HEK293T (cell line): ENCODE results near the gene TSPAN2.

Experiments used
- CTCF ChIA-PET: fragments of 350-600 bp; formaldehyde crosslinking; extraction: SDS; loops from one replicate; lab custom pipeline; 2021; ENCODE audit warnings: antibody characterized with exemption, inconsistent platforms; lab: Yijun Ruan, JAX
- POLR2A ChIA-PET: fragments of 350-600 bp; formaldehyde crosslinking; extraction: SDS; loops from one replicate; lab custom pipeline; 2020; ENCODE audit warnings: antibody characterized with exemption, inconsistent platforms; lab: Yijun Ruan, JAX
- DNase-seq: peaks from one replicate; pipeline ENCODE4 v3.0.0; 2012; ENCODE audit warnings: mixed read lengths; ENCODE audit errors: extremely low spot score
- ARNT ChIP-seq: fragments of 450-650 bp; IDR thresholded peaks from 2 replicates; pipeline ENCODE4 v1.6.1; 2017; ENCODE audit warnings: mild to moderate bottlenecking
- BHLHE40 ChIP-seq: fragments of 450-650 bp; IDR thresholded peaks from 2 replicates; pipeline ENCODE4 v1.6.1; 2016; ENCODE audit warnings: mild to moderate bottlenecking, moderate library complexity, borderline replicate concordance
- CTBP1 ChIP-seq: fragments of 450-650 bp; IDR thresholded peaks from 2 replicates; pipeline ENCODE4 v1.6.1; 2016; ENCODE audit warnings: borderline replicate concordance
- ELF4 ChIP-seq: fragments of 450-650 bp; IDR thresholded peaks from 2 replicates; pipeline ENCODE4 v1.6.1; 2017; ENCODE audit warnings: antibody characterized with exemption
- FOXA1 ChIP-seq: fragments of 450-650 bp; IDR thresholded peaks from 2 replicates; pipeline ENCODE4 v1.6.1; 2016; ENCODE audit warnings: mild to moderate bottlenecking
- FOXK2 ChIP-seq: fragments of 450-650 bp; IDR thresholded peaks from 2 replicates; pipeline ENCODE4 v1.6.1; 2016; ENCODE audit warnings: mild to moderate bottlenecking
- FOXM1 ChIP-seq: fragments of 450-650 bp; IDR thresholded peaks from 2 replicates; pipeline ENCODE4 v1.6.1; 2017; ENCODE audit warnings: mild to moderate bottlenecking, borderline replicate concordance
- HDGF ChIP-seq: fragments of 450-650 bp; IDR thresholded peaks from 2 replicates; pipeline ENCODE4 v1.6.1; 2017; ENCODE audit warnings: antibody characterized with exemption, borderline replicate concordance
- L3MBTL2 ChIP-seq: fragments of 450-650 bp; conservative IDR thresholded peaks from 2 replicates; pipeline ENCODE4 v1.6.1; 2016; ENCODE audit warnings: mild to moderate bottlenecking
- LEF1 ChIP-seq: fragments of 450-650 bp; IDR thresholded peaks from 2 replicates; pipeline ENCODE4 v1.6.1; 2017; ENCODE audit warnings: mild to moderate bottlenecking, borderline replicate concordance
- NFRKB ChIP-seq: fragments of 450-650 bp; IDR thresholded peaks from 2 replicates; pipeline ENCODE4 v1.6.1; 2016; ENCODE audit warnings: mild to moderate bottlenecking, moderate library complexity
- PKNOX1 ChIP-seq: fragments of 450-650 bp; IDR thresholded peaks from 2 replicates; pipeline ENCODE4 v1.6.1; 2016
- SP1 ChIP-seq: fragments of 450-650 bp; IDR thresholded peaks from 2 replicates; pipeline ENCODE4 v1.6.1; 2017
- SUZ12 ChIP-seq: fragments of 450-650 bp; IDR thresholded peaks from 2 replicates; pipeline ENCODE4 v1.6.1; 2016; ENCODE audit warnings: mild to moderate bottlenecking
- TARDBP ChIP-seq: fragments of 450-650 bp; IDR thresholded peaks from 2 replicates; pipeline ENCODE4 v1.6.1; 2016
- ZNF384 ChIP-seq: fragments of 450-650 bp; IDR thresholded peaks from 2 replicates; pipeline ENCODE4 v1.6.1; 2016

TSPAN2 gene

GRCh38 chr1:115073298-115074087 lies 15.8 kb downstream of the TSPAN2 start:
- TF ChIP-seq PKNOX1: no peak
- TF ChIP-seq LEF1: no peak
- TF ChIP-seq ARNT: peak; percentile 52; the same call in 1 of the 2 replicates
- POLR2A ChIA-PET: interaction anchor here (1.0 kb wide), 1 partner anchor 16 kb away, joined by 3 read pairs; the partner anchor contains the start of gene TSPAN2
- no peak for DNase-seq
- CTCF ChIA-PET: no interaction called here

- CTCF ChIA-PET: interaction anchor here (0.6 to 1.2 kb wide), 2 partner anchors 18 to 266 kb away, joined by 4 to 5 read pairs; no protein-coding TSS in a partner anchor
- POLR2A ChIA-PET: interaction anchor here (1.5 kb wide), 1 partner anchor 14 kb away, joined by 4 read pairs; no protein-coding TSS in a partner anchor
- DNase-seq: no peak
- TF ChIP-seq BHLHE40 (no peak), NFRKB (no peak), CTBP1 (no peak), ARNT (no peak), FOXK2 (no peak), PKNOX1 (no peak), FOXA1 (no peak), ELF4 (no peak), ZNF384 (no peak), L3MBTL2 (no peak), SUZ12 (no peak), FOXM1 (no peak), TARDBP (no peak), LEF1 (no peak), SP1 (no peak), HDGF (no peak)
Observed at GRCh38 chr1:115071012-115071664, 18.2 kb downstream of the TSPAN2 start.

- ChIA-PET POLR2A (no interaction called here), CTCF (no interaction called here)
- TF ChIP-seq ELF4 (no peak), CTBP1 (no peak), LEF1 (no peak), FOXK2 (no peak), L3MBTL2 (no peak), ARNT (no peak), TARDBP (no peak)
- no peak for DNase-seq
Observed at GRCh38 chr1:115069659-115070308, 19.5 kb downstream of the TSPAN2 start.

GRCh38 chr1:115068826-115069585 lies 20.3 kb downstream of the TSPAN2 start:
- CTCF ChIA-PET: no interaction called here
- no peak for DNase-seq
- POLR2A ChIA-PET: no interaction called here
- TF ChIP-seq SUZ12 (no peak), SP1 (no peak), ARNT (no peak), TARDBP (no peak), PKNOX1 (no peak), BHLHE40 (no peak)

GRCh38 chr1:115067161-115067859 lies 22.0 kb downstream of the TSPAN2 start:
- DNase-seq: no peak
- POLR2A ChIA-PET: interaction anchor here (1.2 kb wide), 1 partner anchor 22 kb away, joined by 3 read pairs; the partner anchor contains the start of gene TSPAN2
- CTCF ChIA-PET: interaction anchor here (0.6 kb wide), 1 partner anchor 31 kb away, joined by 3 read pairs; no protein-coding TSS in a partner anchor
- TF ChIP-seq ELF4: no peak
- TF ChIP-seq L3MBTL2: no peak
- TF ChIP-seq CTBP1: no peak
- no peak for TF ChIP-seq FOXM1
- no peak for TF ChIP-seq PKNOX1
- TF ChIP-seq LEF1: no peak
